GM18858 (cell line): ENCODE data around the gene GAK.
"Not testable (repeated sequence)": the region's sequence is repeated elsewhere in the genome, so short reads cannot be mapped to it uniquely, and the experiment has no call there.

ENCODE experiments used
- ATAC-seq: cut with Tn5 transposase; IDR thresholded peaks from one replicate; pipeline ENCODE4 v1.9.1; 2021; ENCODE audit not compliant: unreplicated experiment

Gene GAK

GRCh38 chr4:953574-953915 lies 21.4 kb upstream of the GAK start:
- no peak for ATAC-seq

DNA sequence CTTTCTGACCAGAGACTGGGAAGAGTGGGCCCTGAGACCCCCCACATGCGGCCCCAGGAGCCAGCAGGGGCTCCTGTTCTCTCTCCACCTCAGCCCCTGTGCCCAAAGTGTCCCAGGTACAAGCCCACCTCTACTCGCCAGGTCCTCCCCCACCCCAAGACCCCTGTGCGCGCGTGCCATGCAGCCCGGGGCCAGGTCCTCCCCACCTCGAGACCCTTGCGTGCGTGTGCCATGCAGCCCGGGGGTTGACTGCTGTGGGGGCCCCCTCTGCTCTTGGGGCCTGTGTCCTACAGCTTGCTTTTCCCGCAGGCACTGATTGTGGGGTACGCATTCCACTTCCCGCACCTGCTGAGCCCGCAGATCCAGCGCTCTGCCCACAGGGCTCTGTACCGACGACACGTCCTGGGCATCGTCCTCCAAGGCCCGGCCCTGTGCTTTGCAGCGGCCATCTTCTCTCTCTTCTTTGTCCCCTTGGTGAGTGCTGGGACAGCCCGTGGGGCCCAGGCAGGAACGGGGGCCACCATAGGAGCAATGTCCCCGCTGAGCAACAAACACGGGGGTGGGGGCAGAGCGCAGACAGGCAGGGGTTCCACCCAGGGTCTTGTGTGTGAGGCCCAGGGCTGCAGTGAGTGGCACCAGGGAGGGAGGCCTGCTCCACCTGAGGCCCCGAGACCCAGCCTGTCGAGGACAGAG lies 20.9 kb upstream of the GAK start:
- no peak for ATAC-seq

DNA sequence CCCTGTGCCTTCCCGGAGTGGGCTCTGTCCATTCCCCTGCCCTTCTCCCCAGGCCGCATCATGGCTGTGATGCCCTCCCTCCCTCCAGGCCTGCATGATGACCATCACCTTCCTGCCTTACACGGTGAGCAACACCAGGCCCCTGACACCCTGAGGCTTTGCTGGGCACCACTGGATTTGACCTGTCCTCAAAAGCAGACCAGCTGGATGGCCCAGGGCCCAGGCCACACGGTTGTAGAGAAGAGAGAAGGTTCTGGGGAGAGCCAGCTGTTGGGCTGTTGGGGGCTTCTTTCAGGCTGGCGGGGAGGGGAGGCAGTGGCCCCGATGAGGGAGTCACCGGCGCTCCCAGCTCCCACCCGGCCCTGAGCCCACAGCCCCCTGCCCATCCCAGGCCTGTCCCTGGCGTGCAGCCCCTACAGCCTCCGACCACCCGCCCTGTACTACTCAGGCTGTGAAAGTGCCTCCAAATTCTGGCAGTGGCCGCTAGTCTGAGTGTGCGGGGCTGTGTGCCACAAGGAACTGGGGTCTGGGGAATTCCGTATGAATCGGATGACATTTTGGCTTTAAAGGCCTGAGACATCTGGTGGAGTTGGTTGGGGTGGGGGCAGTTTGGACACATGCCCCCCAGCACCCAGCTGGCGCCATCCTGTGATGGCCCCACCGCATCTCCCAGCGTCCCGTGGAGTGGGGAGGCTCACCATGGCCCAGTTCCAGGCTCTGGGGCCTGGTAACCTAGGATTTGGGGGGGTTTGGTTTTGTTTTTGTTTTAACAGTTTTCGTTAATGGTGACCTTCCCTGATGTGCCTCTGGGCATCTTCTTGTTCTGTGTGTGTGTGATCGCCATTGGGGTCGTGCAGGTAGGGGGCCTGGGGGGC lies 19.7 kb upstream of the GAK start:
- ATAC-seq, result no peak

GRCh38 chr4:951186-951585 lies 19.1 kb upstream of the GAK start:
- no peak for ATAC-seq

DNA sequence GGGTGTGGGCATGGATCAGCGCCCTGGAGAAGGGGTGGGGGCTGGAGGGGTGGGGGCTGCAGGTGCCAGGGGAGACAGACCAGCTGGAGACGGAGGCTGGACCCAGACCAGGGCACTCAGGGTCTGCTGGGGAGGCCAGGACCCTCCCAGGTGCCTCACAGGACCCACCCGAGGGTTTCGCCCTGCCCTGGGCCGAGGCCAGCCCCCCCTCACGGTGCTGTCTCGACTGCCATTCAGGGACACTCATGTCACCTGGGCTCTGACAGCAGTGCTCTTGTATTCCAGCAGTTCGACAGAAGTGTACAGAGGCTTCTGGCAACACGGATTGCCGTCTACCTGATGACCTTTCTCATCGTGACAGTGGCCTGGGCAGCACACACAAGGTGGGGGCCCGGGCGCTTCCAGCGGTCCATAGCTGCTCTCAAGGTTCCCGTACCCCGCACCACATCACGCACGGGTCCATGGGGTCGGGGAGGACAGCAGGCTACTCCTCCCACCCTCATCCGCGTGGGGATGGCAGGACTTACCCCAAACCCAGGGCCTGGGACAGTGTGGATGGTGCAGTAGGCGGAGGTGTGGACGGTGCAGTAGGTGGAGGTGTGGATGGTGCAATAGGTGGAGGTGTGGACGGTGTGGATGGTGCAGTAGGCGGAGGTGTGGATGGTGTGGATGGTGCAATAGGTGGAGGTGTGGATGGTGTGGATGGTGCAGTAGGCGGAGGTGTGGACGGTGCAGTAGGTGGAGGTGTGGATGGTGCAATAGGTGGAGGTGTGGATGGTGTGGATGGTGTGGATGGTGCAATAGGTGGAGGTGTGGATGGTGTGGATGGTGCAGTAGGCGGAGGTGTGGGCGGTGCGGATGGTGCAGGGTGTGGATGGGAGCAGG lies 18.3 kb upstream of the GAK start:
- ATAC-seq, result no peak

GRCh38 chr4:949656-950055 lies 17.5 kb upstream of the GAK start:
- ATAC-seq, result no peak

DNA sequence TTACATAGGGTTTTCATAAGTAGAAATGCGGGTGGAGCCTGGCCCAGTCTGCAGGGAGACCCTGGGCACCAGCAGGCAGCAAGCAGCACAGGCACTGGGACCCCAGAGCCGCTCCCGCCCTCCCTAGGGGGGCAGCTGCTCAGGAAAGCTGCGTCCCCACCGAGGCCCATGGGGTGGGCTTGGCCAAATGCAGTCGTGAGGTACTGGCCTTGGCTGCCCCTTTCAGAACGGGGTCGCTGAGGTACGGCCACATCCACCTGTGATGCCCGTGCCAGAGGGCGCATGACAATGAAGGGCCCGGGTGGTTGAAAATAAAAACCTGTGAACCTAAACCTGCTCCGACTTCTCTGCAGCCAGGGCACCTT lies 16.8 kb upstream of the GAK start:
- ATAC-seq, result no peak

- ATAC-seq, result no peak
Measured at GRCh38 chr4:948101-948935, 16.2 kb upstream of the GAK start.

DNA sequence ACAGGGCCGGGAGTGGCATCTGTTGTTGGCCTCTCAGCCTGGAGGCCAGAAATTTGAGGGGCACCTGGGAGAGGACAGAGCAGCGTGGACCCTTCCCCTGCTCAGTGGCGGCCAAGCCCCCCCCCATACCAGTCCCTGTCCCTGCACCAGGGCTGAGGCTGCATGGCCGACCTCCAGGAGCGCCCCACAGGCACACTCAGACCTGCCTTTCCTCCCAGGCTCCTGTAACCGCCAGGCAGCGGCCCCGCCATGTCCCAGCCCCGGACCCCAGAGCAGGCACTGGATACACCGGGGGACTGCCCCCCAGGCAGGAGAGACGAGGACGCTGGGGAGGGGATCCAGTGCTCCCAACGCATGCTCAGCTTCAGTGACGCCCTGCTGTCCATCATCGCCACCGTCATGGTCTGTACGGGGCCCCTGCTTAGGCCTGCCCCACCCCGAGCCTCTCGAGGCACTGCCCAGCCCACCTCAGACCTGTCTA lies 15.4 kb upstream of the GAK start:
- ATAC-seq, result no peak

DNA sequence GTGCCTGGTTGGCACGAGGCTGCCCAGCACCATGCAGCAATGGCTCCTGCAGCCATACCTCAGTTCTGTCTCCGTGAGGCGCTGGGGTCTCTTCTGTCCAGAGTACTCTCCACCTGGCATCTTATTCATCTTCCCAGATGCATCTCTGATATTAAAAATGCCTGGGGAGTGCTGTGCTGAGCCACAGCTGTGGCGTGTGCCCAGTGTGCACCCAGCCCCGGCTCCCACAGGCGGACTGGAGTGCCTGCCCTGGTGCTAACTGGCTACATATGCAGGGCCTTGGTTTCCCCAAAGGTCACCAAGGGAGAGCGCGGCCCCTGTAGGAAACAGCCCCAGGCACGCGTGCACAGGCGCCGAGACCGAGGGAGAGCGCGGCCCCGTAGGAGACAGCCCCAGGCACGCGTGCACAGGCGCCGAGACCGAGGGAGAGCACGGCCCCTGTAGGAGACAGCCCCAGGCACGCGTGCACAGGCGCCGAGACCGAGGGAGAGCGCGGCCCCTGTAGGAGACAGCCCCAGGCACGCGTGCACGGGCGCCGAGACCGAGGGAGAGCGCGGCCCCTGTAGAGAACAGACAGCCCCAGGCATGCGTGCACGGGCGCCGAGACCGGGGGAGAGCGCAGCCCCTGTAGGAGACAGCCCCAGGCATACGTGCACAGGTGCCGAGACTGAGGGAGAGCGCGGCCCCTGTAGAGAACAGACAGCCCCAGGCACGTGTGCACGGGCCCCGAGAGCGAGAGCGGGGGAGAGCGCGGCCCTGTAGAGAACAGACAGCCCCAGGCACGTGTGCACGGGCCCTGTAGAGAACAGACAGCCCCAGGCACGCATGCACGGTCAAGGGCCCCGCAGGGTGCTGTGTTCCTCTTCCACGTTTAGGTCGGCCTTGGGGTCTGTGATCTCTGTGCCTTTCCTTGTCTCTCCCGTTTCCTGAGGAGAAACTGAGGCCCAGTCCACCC lies 14.7 kb upstream of the GAK start:
- ATAC-seq, result no peak

GRCh38 chr4:946103-946450 lies 14.0 kb upstream of the GAK start:
- ATAC-seq, result no peak

DNA sequence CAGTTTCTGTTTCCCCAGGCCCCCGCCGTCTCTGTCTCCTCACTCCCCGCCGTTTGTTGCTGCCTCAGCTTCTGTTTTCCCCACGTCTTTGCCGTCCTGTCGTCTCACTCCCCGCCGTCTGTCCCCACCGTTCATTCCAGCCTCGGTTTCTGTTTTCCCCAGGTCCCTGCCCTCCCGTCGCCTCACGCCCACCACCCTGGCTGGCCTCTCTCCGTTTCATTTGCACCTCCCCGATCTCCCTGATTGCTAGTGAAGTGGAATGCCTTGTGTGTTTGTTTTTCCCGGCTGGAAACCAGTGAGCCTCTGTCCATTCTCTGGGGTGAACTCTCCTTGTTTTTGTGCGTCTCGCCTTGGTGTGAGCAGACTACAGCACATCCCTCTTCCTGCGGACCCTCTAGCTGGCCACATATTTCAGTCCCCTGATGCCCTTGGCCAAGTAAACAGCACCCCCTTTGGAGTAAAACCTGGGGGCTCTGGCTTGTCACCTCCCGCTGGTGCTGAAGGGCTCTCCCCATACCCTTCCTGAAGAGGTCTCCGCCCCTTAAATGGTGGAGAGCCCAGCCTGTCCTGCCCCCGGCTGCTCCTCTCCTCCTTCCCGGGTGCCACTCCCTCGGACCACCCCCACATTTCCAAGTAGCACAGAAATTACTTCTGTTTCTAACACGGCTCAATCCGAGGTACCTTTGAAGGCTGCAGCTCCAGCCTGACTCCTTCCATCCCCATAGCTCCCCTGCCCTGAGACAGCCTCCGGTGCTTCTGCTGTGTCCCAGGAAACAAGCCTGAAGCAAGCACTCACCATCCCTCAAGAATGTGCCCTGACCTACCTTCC lies 13.4 kb upstream of the GAK start:
- no peak for ATAC-seq

GRCh38 chr4:939508-939907 lies 7.4 kb upstream of the GAK start:
- ATAC-seq, result not testable (repeated sequence)

DNA sequence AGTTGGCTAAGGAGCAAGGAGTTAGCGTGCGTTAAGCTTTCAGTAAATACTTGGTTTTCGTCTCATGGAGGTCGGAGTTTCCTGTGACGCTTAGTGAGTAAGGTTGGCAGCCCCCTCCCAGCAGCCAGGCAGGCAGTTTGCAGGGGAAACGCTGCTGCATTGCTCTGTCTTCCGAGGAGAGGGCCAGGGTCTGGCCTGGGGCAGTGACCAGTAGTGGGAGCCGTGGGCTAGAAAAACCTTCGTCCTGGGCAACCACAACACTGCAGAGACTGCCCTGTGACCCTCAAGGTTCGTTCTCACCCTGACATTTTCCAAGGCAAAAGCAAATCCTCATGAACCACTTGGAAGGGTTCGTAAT lies 576 bp upstream of the GAK start:
- no peak for ATAC-seq

DNA sequence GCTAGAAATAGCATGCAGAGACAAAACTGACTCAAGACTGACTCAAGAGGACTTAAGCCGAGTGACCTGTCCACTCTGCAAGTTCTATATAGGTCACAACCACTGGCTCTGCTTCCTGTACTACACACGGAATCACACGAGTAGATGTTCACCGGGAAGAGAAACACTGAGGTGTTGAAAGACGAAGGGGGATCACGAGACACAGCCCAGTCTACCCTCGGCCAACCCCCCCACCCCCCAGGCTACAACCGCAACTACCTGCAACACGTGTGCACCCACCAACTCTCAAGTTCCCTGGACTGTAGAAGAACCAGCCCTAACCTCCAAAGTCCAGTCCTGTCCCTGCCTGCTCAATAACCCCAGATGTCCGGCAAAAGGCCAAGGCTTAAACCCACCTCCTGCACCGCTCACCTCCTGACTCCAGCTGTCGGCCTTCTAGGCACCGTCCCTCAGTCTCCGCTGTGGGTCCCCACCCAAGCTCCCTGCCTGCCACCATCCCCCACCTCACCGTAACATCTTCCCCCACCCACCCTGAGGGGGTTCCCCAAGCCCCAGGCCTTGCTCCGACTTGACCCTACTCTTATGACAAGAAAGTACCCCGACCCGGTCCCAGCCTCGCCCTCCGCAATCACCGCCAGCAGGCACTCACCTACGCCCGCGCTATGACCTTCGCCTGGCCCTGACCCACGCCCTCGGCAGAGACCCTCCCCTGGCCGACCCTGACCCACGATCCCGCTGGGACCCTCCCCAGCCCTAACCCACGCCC lies 739 bp downstream of the GAK start:
- ATAC-seq, result no peak

- ATAC-seq, result no peak
Measured at GRCh38 chr4:930827-931193, 1.3 kb downstream of the GAK start.

GRCh38 chr4:930028-930551 lies 2.0 kb downstream of the GAK start:
- ATAC-seq, result no peak
